ENCODE measurements around the gene PARD3. TPM values are rescaled to one million over a fixed set of nuclear protein-coding genes. Genes with fewer than 3 reads are reported as not detected.
"Not testable (repeated sequence)": the region's sequence is repeated elsewhere in the genome, so short reads cannot be mapped to it uniquely, and the experiment has no call there.

PARD3 gene
- total RNA-seq, 2 experiments from 2014 or later: 0.61 to 0.63 TPM

DNA sequence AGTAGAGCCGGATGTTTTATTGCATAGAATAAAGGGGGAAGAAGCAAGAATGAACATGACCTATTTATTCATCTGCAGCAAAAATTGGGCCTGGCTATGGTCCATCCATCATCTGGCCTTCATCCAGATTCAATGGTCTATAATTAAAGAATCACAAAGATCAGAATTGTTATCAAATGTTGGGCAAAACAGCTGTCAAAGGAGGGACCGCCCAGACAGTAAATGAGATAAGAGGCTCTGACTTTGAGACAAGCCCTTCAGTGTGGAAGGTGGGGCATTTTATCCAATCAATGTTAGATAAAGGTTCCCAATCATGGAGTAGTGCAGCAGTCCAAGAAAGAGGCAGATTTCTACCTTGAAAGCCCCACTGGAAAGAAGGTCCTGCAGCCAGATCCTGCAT is 153.5 kb downstream of the PARD3 start:
- POLR2A ChIA-PET: no interaction called here
- CTCF ChIA-PET: no interaction called here

DNA sequence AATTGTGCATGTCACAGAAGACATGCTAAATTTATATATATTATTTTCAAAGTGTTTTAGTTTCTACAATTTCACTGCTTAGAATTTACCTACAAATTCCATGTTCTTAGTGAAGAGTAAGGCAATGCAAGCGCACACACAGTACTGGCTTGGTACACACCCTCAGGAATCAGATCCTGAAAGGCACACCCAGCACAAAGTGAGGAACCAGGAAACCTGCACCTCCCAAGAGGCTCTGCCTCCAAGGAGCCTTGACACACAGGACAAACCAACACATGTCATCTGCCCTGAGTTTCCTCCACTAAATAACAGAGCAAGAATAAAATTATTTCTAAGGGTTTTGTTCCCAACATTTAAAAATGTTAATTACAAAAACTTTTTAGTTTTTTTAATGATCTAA is 156.2 kb downstream of the PARD3 start:
- CTCF ChIA-PET: no interaction called here
- POLR2A ChIA-PET: no interaction called here

GRCh38 chr10:34656661-34657060 is 158.4 kb downstream of the PARD3 start:
- POLR2A ChIA-PET: no interaction called here
- CTCF ChIA-PET: interaction anchor here (2.5 kb wide), 1 partner anchor 19 kb away, joined by 9 read pairs; no protein-coding TSS in a partner anchor

- ChIA-PET CTCF (interaction anchor here (0.6 to 2.5 kb wide), 2 partner anchors 18 to 357 kb away, joined by 5 to 9 read pairs; no protein-coding TSS in a partner anchor), POLR2A (no interaction called here)
Observed at GRCh38 chr10:34655286-34656170, 159.6 kb downstream of the PARD3 start.

DNA sequence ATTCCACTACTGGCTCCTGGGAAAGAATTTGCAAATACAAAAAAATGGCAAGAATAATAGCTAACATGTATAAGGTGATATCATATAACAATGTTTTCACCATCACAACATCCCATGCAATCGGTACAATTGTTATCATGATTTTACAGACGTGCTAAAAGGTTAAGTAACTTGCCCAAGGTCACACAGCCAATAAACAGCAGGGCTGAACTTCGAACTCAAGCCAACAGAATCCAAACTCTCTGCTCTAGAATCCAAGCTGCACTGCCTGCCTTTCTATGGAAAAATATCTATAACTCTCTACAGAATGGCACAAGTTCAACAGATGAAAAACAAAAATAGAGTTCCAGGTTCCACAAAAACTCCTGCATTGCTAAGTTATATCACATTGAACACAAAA is 160.9 kb downstream of the PARD3 start:
- POLR2A ChIA-PET: no interaction called here
- CTCF ChIA-PET: interaction anchor here (2.5 kb wide), 1 partner anchor 16 kb away, joined by 9 read pairs; no protein-coding TSS in a partner anchor

- CTCF ChIA-PET: no interaction called here
- POLR2A ChIA-PET: no interaction called here
Observed at GRCh38 chr10:34653530-34653929, 161.6 kb downstream of the PARD3 start.

GRCh38 chr10:34651416-34652195 is 163.5 kb downstream of the PARD3 start:
- ChIA-PET POLR2A (no interaction called here), CTCF (no interaction called here)

DNA sequence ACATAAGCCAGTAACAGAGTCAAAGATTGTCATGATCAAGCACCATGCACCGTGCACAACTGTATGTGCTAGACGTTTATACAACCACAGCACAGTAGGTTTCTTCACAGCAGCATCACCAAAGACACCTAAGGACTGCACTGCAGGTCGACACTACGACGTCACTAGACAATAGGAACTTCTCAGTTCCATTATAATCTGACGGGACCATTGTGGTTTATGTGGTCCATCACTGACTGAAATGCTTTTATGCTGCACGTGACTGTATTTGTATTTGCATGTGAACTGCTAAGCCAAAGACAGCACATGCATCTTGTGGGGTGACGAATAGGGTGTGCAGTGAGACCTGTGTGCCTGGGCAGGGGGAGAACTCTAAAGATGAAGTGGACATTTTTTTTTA is 164.9 kb downstream of the PARD3 start:
- ChIA-PET POLR2A (no interaction called here), CTCF (no interaction called here)

DNA sequence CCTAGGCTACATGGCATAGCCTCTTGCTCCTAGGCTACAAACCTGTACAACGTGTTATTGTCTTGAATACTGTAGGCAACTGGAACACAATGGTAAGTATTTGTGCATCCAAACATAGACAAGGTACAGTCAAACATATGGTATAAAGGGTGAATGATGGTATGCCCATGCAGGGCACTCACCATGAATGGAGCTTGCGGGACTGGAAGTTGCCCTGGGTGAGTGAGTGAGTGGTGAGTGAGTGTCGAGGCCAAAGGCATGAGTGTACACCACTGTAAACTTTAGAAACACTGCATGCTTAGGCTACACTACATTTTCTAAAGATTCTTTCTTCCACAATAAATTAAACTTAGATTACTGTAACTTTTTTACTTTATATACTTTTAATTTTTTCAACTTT is 165.7 kb downstream of the PARD3 start:
- ChIA-PET CTCF (no interaction called here), POLR2A (no interaction called here)

DNA sequence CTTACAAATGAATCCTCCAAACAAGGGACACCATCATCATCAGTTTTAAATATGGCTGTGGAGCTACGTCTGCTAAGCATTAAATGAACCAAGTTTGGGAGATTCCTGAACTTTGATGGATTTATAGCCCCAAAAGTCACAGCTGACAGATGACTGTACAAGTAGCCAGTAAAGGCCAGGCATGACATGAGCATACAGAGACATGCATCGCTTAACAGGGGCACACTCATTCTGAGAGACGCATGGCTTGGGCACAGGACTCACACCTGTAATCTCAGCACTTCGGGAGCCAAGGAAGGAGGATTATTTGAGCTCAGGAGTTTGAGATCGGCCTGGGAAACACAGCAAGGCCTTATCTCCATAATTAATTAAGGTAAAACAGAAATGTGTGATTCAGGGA is 166.2 kb downstream of the PARD3 start:
- POLR2A ChIA-PET: no interaction called here
- CTCF ChIA-PET: no interaction called here

DNA sequence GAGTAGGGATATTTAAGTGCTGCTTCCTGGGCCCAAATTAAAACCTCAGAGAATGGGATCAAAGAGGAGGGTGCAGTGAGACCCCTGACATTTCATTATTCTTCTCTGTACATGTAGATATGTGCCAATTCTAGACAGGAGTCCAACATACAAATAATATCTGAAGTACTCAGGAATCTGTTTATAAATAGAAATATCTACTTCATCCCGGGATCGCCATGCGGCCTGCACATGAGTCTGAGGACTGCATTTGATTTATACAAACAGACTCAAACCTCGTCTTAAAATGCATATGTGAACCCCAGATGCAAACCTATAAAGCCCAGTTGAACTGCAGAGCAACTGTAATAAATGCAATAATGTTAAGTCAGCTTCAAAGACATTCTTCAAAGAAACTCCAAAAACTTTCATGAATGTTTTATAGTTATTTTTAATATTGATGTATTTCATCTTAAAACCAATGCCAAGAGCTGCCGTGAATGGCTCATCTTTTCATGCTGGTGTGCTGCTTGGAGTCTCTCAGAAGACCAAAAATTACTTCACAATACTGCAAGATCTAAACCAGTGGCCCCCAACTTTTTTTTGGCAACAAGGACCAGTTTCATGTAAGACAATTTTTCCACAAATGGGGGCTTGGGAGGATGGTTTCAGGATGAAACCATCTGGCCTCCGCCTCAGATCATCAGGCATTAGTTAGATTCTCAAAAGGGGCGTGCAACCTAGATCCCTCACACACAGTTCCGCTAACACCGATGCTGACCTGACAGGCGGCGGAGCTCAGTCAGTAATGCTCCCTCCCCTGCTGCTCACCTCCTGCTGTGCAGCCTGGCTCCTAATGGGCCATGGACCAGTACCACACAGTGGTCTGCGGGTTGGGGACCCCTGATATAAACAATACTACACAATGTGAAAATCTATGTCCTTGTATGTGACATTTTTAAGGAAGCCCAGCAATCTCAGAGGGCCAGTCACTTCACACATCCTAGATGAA is 166.9 kb downstream of the PARD3 start:
- CTCF ChIA-PET: interaction anchor here (1.4 kb wide), 1 partner anchor 15 kb away, joined by 3 read pairs; no protein-coding TSS in a partner anchor
- POLR2A ChIA-PET: no interaction called here

DNA sequence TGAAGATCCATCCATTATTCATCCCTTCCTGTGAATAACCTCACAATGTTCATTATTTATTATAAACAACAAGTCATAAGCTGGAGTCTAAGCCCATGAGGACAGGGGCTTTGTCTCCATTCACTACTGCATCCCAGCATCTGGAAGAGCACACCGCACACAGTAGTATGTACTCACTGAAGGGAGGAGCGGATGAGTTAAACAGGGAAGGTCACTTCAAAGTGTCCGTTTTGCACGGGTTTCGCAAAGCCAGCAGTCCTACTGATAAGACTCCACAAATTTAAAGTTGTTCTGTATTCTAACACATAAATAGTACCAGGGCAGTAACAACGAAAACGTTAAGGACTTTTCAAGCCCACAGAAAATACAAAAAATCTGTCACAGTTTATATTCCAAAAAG is 167.9 kb downstream of the PARD3 start:
- POLR2A ChIA-PET: no interaction called here
- CTCF ChIA-PET: interaction anchor here (1.4 kb wide), 1 partner anchor 16 kb away, joined by 3 read pairs; no protein-coding TSS in a partner anchor

GRCh38 chr10:34646331-34646730 is 168.8 kb downstream of the PARD3 start:
- ChIA-PET POLR2A (no interaction called here), CTCF (interaction anchor here (1.4 kb wide), 1 partner anchor 17 kb away, joined by 3 read pairs; no protein-coding TSS in a partner anchor)

DNA sequence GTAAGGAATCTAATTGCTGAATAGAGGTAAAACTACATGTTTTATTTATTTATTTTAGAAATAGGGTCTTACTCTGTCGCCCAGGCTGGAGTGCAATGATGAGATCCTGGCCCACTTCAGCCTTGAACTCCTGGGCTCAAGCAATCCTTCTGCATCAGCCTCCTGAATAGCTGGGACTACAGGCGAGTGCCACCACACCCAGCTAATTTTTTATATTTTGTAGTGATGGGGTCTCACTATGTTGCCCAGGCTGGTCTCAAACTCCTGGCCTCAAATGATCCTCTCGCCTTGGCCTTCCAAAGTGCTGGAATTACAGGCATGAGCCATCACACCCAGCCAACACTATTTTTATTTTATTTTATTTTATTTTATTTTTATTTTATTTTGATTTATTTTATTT is 170.3 kb downstream of the PARD3 start:
- CTCF ChIA-PET, POLR2A ChIA-PET: not testable (repeated sequence)

GRCh38 chr10:34644224-34644623 is 170.9 kb downstream of the PARD3 start:
- ChIA-PET CTCF (interaction anchor here (0.6 kb wide), 1 partner anchor 1573 kb away, joined by 3 read pairs; no protein-coding TSS in a partner anchor), POLR2A (no interaction called here)

DNA sequence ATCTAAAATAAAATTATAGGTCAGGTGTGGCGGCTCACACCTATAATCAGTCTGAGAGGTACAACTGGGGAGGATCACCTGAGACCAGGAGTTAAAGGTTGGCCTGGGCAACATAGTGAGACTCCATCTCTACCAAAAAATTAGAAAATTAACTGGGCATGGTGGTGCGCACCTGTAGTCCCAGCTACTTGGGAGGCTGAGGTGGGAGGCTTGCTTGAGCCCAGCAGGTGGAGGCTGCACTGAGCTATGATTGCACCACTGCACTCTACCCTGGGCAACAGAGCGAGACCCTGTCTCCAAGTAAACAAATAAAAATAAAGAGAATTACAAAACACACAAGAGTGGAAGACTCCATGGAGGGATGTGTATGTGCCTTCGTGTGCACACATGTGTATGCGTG is 171.5 kb downstream of the PARD3 start:
- POLR2A ChIA-PET: no interaction called here
- CTCF ChIA-PET: interaction anchor here (0.6 kb wide), 1 partner anchor 1572 kb away, joined by 3 read pairs; no protein-coding TSS in a partner anchor

GRCh38 chr10:34641913-34642558 is 173.1 kb downstream of the PARD3 start:
- ChIA-PET CTCF (interaction anchor here (0.7 kb wide), 1 partner anchor 201 kb away, joined by 4 read pairs; no protein-coding TSS in a partner anchor), POLR2A (no interaction called here)

DNA sequence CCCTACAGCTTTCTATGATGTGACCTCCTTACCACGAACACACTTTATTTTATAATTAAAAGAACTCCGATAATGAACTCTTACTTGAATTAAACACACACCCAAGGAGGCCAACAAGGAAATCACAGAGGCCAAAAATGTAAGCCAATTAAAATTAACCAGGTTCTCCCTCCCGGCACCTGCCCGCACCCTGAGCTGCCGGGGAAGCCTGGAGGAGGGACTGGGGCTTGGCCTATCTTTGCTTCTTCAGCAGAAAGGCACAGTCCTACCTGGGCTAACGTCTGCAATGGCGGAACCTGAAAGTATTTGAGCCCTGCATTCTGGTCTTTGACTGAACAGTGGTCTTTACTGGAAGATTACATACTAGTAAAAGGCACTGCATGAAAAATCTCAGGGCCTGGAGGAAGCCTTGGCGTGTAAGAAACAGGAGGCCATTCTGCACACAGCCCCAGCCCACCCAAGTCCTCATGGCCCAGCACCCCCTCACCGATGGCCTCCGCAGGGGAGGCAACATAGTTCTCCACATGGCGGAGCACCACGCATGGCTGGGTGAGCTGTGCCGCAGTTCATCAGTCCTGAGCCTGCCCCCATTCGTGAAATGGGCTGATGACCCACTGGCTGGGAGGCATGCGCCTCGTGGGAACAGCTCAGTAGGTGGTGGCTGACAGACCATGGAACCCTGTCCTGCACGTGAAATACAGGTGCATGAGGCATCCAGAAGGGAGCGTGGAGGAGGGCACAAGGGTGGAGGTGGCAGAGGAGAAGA is 173.8 kb downstream of the PARD3 start:
- POLR2A ChIA-PET: no interaction called here
- CTCF ChIA-PET: no interaction called here
